Glutamatergic neuron (in vitro differentiated cells): ENCODE data around the gene SNORC. TPM values are rescaled to one million over a fixed set of nuclear protein-coding genes. Genes with fewer than 3 reads are reported as not detected.

Experiments used
- DNase-seq: peaks from one replicate; pipeline ENCODE4 v3.0.0; 2022
- H3K27ac Mint-ChIP-seq: one replicate; pipeline ENCODE4 v1.8.0; 2020; ENCODE audit warnings: mild to moderate bottlenecking, mixed read lengths, inconsistent platforms; ENCODE audit not compliant: unreplicated experiment
- H3K27me3 Mint-ChIP-seq: one replicate; pipeline ENCODE4 v1.8.0; 2020; ENCODE audit warnings: mild to moderate bottlenecking, moderate library complexity, mixed read lengths, inconsistent platforms; ENCODE audit not compliant: unreplicated experiment
- H3K36me3 Mint-ChIP-seq: one replicate; pipeline ENCODE4 v1.8.0; 2020; ENCODE audit warnings: mild to moderate bottlenecking, mixed read lengths, inconsistent platforms; ENCODE audit not compliant: unreplicated experiment
- H3K4me1 Mint-ChIP-seq: one replicate; pipeline ENCODE4 v1.8.0; 2020; ENCODE audit warnings: mild to moderate bottlenecking, low read depth, mixed read lengths, inconsistent platforms; ENCODE audit not compliant: unreplicated experiment
- H3K4me3 Mint-ChIP-seq: one replicate; pipeline ENCODE4 v1.8.0; 2020; ENCODE audit warnings: mild to moderate bottlenecking, mixed read lengths, inconsistent platforms; ENCODE audit not compliant: unreplicated experiment
- H3K9me3 Mint-ChIP-seq: one replicate; pipeline ENCODE4 v1.8.0; 2020; ENCODE audit warnings: mild to moderate bottlenecking, moderate library complexity, mixed read lengths, inconsistent platforms; ENCODE audit not compliant: unreplicated experiment
- total RNA-seq: library from RNA; stranded (reverse); fragmentation: NEBNext Ultra II Directional; extraction: Animal tissue kit (Norgen Biotek cat#: 25700); gene quantifications from one replicate; pipeline ENCODE4 v1.2.1, GENCODE V29; 2021; ENCODE audit not compliant: unreplicated experiment
- TF ChIP-seq, protein P1 (sequence below): fragments of 200-600 bp; sonication (generic); IDR thresholded peaks from one replicate; pipeline ENCODE4 v1.5.0; 2021; ENCODE audit not compliant: partially characterized antibody, unreplicated experiment

SNORC gene
- total RNA-seq, 1 donor from 2014 or later = 2.4 TPM

DNA sequence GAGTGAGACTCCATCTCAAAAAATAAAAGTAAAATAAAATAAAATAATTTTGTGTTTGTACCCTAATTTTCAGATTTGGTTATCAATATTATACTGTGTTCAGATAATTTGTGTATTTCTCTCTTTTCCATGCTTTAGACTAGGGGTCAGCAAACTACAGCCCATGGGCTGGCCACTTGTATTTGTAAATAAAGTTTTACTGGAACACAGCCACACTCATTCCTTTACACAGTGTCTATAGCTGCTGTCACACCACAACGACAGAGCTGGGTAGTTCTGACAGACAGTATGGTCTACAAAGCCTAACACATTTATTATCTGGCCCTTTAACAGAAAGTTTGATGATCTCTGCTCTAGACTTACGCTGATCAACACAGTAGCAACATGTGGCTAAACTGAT, 43.8 kb downstream of the SNORC start:
- Mint-ChIP-seq H3K9me3 (peaks cover 2% of the 10 kb centered on the region), H3K27ac (no peak overlapping the region), H3K27me3 (no peaks in the 10 kb centered on the region), H3K4me3 (no peak overlapping the region), H3K36me3 (peaks cover 19% of the 10 kb centered on the region), H3K4me1 (peaks cover 5% of the 10 kb centered on the region)
- TF ChIP-seq, protein P1, sequence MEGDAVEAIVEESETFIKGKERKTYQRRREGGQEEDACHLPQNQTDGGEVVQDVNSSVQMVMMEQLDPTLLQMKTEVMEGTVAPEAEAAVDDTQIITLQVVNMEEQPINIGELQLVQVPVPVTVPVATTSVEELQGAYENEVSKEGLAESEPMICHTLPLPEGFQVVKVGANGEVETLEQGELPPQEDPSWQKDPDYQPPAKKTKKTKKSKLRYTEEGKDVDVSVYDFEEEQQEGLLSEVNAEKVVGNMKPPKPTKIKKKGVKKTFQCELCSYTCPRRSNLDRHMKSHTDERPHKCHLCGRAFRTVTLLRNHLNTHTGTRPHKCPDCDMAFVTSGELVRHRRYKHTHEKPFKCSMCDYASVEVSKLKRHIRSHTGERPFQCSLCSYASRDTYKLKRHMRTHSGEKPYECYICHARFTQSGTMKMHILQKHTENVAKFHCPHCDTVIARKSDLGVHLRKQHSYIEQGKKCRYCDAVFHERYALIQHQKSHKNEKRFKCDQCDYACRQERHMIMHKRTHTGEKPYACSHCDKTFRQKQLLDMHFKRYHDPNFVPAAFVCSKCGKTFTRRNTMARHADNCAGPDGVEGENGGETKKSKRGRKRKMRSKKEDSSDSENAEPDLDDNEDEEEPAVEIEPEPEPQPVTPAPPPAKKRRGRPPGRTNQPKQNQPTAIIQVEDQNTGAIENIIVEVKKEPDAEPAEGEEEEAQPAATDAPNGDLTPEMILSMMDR = no peak
- DNase-seq = no peak

DNA sequence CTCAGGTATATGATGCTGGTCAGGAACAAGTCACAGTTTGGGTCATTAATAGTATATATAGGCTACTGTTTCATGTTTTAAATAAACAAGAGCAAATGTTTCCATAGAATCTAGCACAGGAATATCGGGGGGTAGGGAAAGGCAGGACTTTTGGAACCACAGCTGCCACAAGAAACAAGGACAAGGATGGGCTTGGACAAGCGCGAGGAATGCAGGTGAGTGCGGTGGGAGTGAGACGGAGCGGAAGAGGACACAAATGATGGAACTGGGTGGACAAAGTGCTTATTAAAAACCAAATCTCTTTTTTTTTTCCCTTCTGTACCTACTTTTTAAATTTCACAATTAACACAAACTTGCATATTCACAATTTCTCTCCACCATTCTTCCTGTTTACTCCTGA, 49.1 kb downstream of the SNORC start:
- no peak for DNase-seq
- H3K27ac Mint-ChIP-seq = no peak overlapping the region
- H3K4me1 Mint-ChIP-seq = peaks cover 5% of the 10 kb centered on the region
- H3K36me3 Mint-ChIP-seq = peaks cover 5% of the 10 kb centered on the region
- no peaks in the 10 kb centered on the region for H3K9me3 Mint-ChIP-seq
- no peak overlapping the region for H3K4me3 Mint-ChIP-seq
- H3K27me3 Mint-ChIP-seq = peaks cover 2% of the 10 kb centered on the region
- TF ChIP-seq, protein P1 = no peak

DNA sequence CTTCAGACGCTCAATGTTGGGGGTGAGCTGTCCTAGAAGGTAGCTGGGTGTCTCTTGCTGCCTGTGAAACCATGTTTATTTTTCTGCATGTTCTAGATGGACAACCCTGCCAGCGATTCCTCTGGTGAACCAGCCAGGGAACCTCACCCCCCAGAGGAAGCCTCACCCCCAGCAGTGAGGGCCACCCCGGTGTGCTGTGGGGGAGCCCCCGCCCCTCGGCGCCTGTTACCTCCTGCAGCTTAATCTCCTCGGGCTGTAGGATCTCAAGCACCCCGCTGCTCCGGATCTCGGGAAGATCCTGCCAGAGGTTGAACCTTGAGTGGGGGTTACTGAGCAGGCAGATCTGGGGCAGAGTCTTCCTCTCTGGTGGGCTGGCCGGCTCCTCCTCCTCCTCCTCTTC, 50.0 kb downstream of the SNORC start:
- TF ChIP-seq, protein P1 = no peak
- Mint-ChIP-seq H3K4me1 (peaks cover 5% of the 10 kb centered on the region), H3K9me3 (no peaks in the 10 kb centered on the region), H3K27me3 (peaks cover 2% of the 10 kb centered on the region), H3K27ac (no peak overlapping the region), H3K36me3 (peaks cover 5% of the 10 kb centered on the region), H3K4me3 (no peak overlapping the region)
- DNase-seq = no peak

DNA sequence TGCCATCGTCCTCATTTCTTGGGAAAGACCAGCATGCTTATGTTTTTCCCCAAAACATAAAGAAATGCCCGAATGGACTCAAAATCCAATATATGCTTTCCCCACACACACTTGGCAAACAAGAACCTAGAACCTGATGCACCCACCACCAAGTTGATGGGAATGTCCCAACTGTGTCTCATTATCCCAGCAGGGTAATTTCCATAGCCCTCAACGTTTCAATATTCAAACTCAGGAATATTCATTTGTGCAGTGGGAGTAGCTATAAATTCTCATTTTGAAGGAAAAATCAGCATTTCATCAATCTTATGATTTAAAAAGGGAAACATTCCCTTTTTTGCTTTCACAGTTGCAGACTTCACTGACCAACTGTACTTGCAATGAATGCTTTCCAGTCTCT, 50.7 kb downstream of the SNORC start:
- Mint-ChIP-seq H3K4me1 (peaks cover 7% of the 10 kb centered on the region), H3K4me3 (no peak overlapping the region), H3K27me3 (peaks cover 2% of the 10 kb centered on the region), H3K27ac (no peak overlapping the region), H3K9me3 (peaks cover 1% of the 10 kb centered on the region), H3K36me3 (peaks cover 5% of the 10 kb centered on the region)
- DNase-seq = no peak
- TF ChIP-seq, protein P1 = no peak

- no peak for DNase-seq
- no peak overlapping the region for H3K27ac Mint-ChIP-seq
- peaks cover 8% of the 10 kb centered on the region for H3K4me1 Mint-ChIP-seq
- peaks cover 3% of the 10 kb centered on the region for H3K9me3 Mint-ChIP-seq
- no peak overlapping the region for H3K4me3 Mint-ChIP-seq
- TF ChIP-seq, protein P1 = no peak
- H3K27me3 Mint-ChIP-seq = peaks cover 14% of the 10 kb centered on the region
- peaks cover 5% of the 10 kb centered on the region for H3K36me3 Mint-ChIP-seq
Observed at GRCh38 chr2:232924433-232924832, 54.4 kb downstream of the SNORC start.
